Measurements from ENCODE around the gene SAMD11. TPM values are rescaled to one million over a fixed set of nuclear protein-coding genes. Genes with fewer than 3 reads are reported as not detected.

SAMD11 gene
- total RNA-seq, 2 experiments from 2014 or later = 0.06 TPM; not detected in 1

DNA sequence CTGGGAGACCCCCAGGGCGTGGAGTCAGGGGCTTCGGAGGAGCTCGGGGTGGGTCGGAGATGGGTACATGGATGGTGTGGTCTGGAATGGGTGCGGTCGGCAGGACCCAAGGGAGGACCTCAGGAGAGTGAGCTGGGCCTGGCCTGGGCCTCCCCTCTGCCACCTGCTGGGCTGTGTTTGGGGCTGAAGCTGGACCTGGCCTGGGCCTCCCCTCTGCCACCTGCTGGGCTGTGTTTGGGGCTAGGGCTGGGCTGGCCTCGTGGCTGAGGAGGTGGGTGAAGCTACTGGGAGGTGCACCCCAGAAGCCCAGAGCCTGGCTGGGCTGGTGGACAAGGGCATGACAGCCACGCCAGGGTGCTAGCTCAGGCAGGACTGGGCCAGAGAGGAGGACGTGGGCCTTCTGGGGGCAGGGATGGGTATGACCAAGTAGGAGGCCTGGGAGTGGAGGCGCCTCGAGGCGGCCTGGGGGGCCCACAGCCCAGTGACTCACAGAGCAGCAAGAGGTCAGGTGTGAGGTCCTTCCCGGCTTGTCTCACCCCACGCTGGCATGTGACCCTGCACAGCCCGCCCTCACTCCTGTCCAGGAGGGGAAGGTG, 14.5 kb downstream of the SAMD11 start:
- no TSS peak for BruUV-seq (replicated peaks)
- no peak overlapping the region for H3K27ac ChIP-seq (ENCODE audit: low read depth, low read length, poor library complexity, severe bottlenecking)

GRCh38 chr1:938711-939489, 15.2 kb downstream of the SAMD11 start:
- BruUV-seq (replicated peaks) = no TSS peak
- H3K9me2 ChIP-seq (ENCODE audit: insufficient read depth, low read length) = no peaks in the 10 kb centered on the region
- intact Hi-C loops (cut with micrococcal nuclease; ENCODE audit: unreplicated experiment) = loop anchor here (5.0 kb wide), 1 partner anchor 37 kb away; no protein-coding TSS in a partner anchor
- H3K9me3 ChIP-seq (ENCODE audit: low read length) = no peaks in the 10 kb centered on the region
- no peak overlapping the region for H3K4me3 ChIP-seq (ENCODE audit: low read depth, low read length, poor library complexity, severe bottlenecking)
- CTCF ChIA-PET (ENCODE audit: unreplicated experiment) = no interaction called here
- no peaks in the 10 kb centered on the region; the same call in 1 of the 2 replicates for H4K20me1 ChIP-seq (ENCODE audit: insufficient read depth, low read length)
- H3K36me3 ChIP-seq (ENCODE audit: insufficient read depth, low read length) = no peaks in the 10 kb centered on the region
- no peaks in the 10 kb centered on the region for H3K79me2 ChIP-seq (ENCODE audit: insufficient read depth, low read depth, low read length)
- DNase-seq (ENCODE audit: low spot score) = no peak
- no peak overlapping the region for H3K27ac ChIP-seq (ENCODE audit: low read depth, low read length, poor library complexity, severe bottlenecking)
- TF ChIP-seq EZH2phosphoT487 (IDR thresholded peaks at IDR 0.05; ENCODE audit: borderline replicate concordance, low read depth, low read length) = no peak
- TF ChIP-seq, protein P1, sequence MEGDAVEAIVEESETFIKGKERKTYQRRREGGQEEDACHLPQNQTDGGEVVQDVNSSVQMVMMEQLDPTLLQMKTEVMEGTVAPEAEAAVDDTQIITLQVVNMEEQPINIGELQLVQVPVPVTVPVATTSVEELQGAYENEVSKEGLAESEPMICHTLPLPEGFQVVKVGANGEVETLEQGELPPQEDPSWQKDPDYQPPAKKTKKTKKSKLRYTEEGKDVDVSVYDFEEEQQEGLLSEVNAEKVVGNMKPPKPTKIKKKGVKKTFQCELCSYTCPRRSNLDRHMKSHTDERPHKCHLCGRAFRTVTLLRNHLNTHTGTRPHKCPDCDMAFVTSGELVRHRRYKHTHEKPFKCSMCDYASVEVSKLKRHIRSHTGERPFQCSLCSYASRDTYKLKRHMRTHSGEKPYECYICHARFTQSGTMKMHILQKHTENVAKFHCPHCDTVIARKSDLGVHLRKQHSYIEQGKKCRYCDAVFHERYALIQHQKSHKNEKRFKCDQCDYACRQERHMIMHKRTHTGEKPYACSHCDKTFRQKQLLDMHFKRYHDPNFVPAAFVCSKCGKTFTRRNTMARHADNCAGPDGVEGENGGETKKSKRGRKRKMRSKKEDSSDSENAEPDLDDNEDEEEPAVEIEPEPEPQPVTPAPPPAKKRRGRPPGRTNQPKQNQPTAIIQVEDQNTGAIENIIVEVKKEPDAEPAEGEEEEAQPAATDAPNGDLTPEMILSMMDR (conservative IDR thresholded peaks at IDR 0.05; ENCODE audit: low read length) = no peak
- H3K4me2 ChIP-seq (ENCODE audit: low read length) = no peak overlapping the region
- POLR2A ChIA-PET = no interaction called here
- peaks cover 5% of the 10 kb centered on the region for H3K4me1 ChIP-seq (ENCODE audit: insufficient read depth, low read length, poor library complexity, severe bottlenecking)
- no peak overlapping the region for H2AFZ ChIP-seq (ENCODE audit: low read length)

More for the DNA sequence above, 14.5 kb downstream of the SAMD11 start:
- H4K20me1 ChIP-seq (ENCODE audit: insufficient read depth, low read length) = no peaks in the 10 kb centered on the region; the same call in 1 of the 2 replicates
- no peak overlapping the region for H3K4me2 ChIP-seq (ENCODE audit: low read length)
- TF ChIP-seq, protein P1 (conservative IDR thresholded peaks at IDR 0.05; ENCODE audit: low read length) = no peak
- TF ChIP-seq EZH2phosphoT487 (IDR thresholded peaks at IDR 0.05; ENCODE audit: borderline replicate concordance, low read depth, low read length) = no peak
- H3K36me3 ChIP-seq (ENCODE audit: insufficient read depth, low read length) = no peaks in the 10 kb centered on the region
- intact Hi-C loops (cut with micrococcal nuclease; ENCODE audit: unreplicated experiment) = loop anchor here (5.0 kb wide), 1 partner anchor 36 kb away; no protein-coding TSS in a partner anchor
- H3K9me3 ChIP-seq (ENCODE audit: low read length) = no peaks in the 10 kb centered on the region
- ChIA-PET CTCF (ENCODE audit: unreplicated experiment) (no interaction called here), POLR2A (no interaction called here)
- no peaks in the 10 kb centered on the region for H3K9me2 ChIP-seq (ENCODE audit: insufficient read depth, low read length)
- H2AFZ ChIP-seq (ENCODE audit: low read length) = no peak overlapping the region
- no peak overlapping the region for H3K4me3 ChIP-seq (ENCODE audit: low read depth, low read length, poor library complexity, severe bottlenecking)
- H3K4me1 ChIP-seq (ENCODE audit: insufficient read depth, low read length, poor library complexity, severe bottlenecking) = peaks cover 5% of the 10 kb centered on the region
- no peak for DNase-seq (ENCODE audit: low spot score)
- H3K79me2 ChIP-seq (ENCODE audit: insufficient read depth, low read depth, low read length) = no peaks in the 10 kb centered on the region

Measured in OCI-LY7 (cell line).